Measurements from ENCODE around the gene GPM6B. TPM values are rescaled to one million over a fixed set of nuclear protein-coding genes. Genes with fewer than 3 reads are reported as not detected.

The GPM6B gene
- total RNA-seq (10 to 100 TPM in 1 of 9 donors, 1 to 10 TPM in 8; 2.1 to 13.7 (median 3.8) TPM), polyA plus RNA-seq (1 to 10 TPM; 2.0 to 4.8 TPM)
- long read RNA-seq, donor 1, partial matches to known transcripts: 0 of 5 reads
- long read RNA-seq, donor 1, other reads (novel, unspliced or antisense): 1 of 5 reads
- long read RNA-seq, donor 2, transcript GPM6B-205 (7 exons, 3,957 nt): major isoform, 8 of 9 reads
- long read RNA-seq, donor 2, partial matches to known transcripts: 1 of 9 reads
- long read RNA-seq, donor 2, other reads (novel, unspliced or antisense): 0 of 9 reads
- long read RNA-seq, donor 3, partial matches to known transcripts: 0 of 7 reads
- long read RNA-seq, donor 3, other reads (novel, unspliced or antisense): 2 of 7 reads

GRCh38 chrX:13816643-13817627 is at the start of gene GPM6B:
GPM6B (minus strand) TSS chrX:13817093; CDS start chrX:13816904, 189 bp downstream.
- Histone ChIP-seq H3K36me3 (no peaks in the 10 kb centered on the region), H3K4me3 (no peak within 1 kb of the TSS), H3K27me3 (peaks cover 0 to 37% (median 0%) of the 10 kb centered on the region in 9 donors), H3K9me3 (no peaks in the 10 kb centered on the region), H3K4me1 (no peaks in the 10 kb centered on the region), H3K27ac (no peak within 1 kb of the TSS)
- ATAC-seq: no peak
- intact Hi-C loops (cut with DNase I): no loop called here
- DNase-seq: no peak
- 34 to 52% (median 43%) methylated on average over 19 of the region's 19 CpGs for WGBS, 4 donors
- TF ChIP-seq CTCF (IDR thresholded peaks at IDR 0.05) (no peak), POLR2A (IDR thresholded peaks at IDR 0.05) (no peak)

GRCh38 chrX:13864264-13864663 is 47.4 kb upstream of the GPM6B start:
- TF ChIP-seq POLR2A (IDR thresholded peaks at IDR 0.05) (no peak), CTCF (IDR thresholded peaks at IDR 0.05) (no peak)
- 34 to 52% (median 40%) methylated on average over 7 of the region's 7 CpGs for WGBS, 4 donors
- no peak for DNase-seq

GRCh38 chrX:13863324-13863723 is 46.4 kb upstream of the GPM6B start:
- intact Hi-C loops (cut with DNase I): no loop called here
- H3K27ac ChIP-seq: no peak overlapping the region
- no peak overlapping the region for H3K4me3 ChIP-seq
- no peak for ATAC-seq
- 52 to 66% (median 58%) methylated on average over 3 of the region's 3 CpGs for WGBS, 4 donors
- no peaks in the 10 kb centered on the region for H3K9me3 ChIP-seq
- DNase-seq: no peak
- H3K4me1 ChIP-seq: no peaks in the 10 kb centered on the region
- peaks cover 0 to 32% (median 0%) of the 10 kb centered on the region in 9 donors for H3K27me3 ChIP-seq
- no peaks in the 10 kb centered on the region for H3K36me3 ChIP-seq
- TF ChIP-seq CTCF (IDR thresholded peaks at IDR 0.05) (no peak), POLR2A (IDR thresholded peaks at IDR 0.05) (no peak)

More at GRCh38 chrX:13864264-13864663, 47.4 kb upstream of the GPM6B start:
- Histone ChIP-seq H3K27me3 (peaks cover 0 to 26% (median 0%) of the 10 kb centered on the region in 9 donors), H3K4me3 (peak overlapping the region in 1 of 12 donors; percentile 9), H3K4me1 (no peaks in the 10 kb centered on the region), H3K9me3 (no peaks in the 10 kb centered on the region), H3K27ac (no peak overlapping the region), H3K36me3 (no peaks in the 10 kb centered on the region)
- ATAC-seq: no peak
- intact Hi-C loops (cut with DNase I): no loop called here

- H3K9me3 ChIP-seq: no peaks in the 10 kb centered on the region
- TF ChIP-seq POLR2A (IDR thresholded peaks at IDR 0.05) (no peak), CTCF (IDR thresholded peaks at IDR 0.05) (no peak)
- intact Hi-C loops (cut with DNase I): no loop called here
- ATAC-seq (no peak), DNase-seq (no peak)
- H3K27me3 ChIP-seq: peaks cover 0 to 44% (median 0%) of the 10 kb centered on the region in 9 donors
- H3K27ac ChIP-seq: no peak overlapping the region
- H3K4me1 ChIP-seq: no peaks in the 10 kb centered on the region
- 62 to 93% (median 73%) methylated on average over 1 of the region's 1 CpG for WGBS, 4 donors
- no peak overlapping the region for H3K4me3 ChIP-seq
- no peaks in the 10 kb centered on the region for H3K36me3 ChIP-seq
Measured at GRCh38 chrX:13859724-13860123, 42.8 kb upstream of the GPM6B start.

Measured in heart left ventricle (tissue), 16 donors.